IMR-90 (cell line): ENCODE measurements around the gene STAT3. TPM values are rescaled to one million over a fixed set of nuclear protein-coding genes. Genes with fewer than 3 reads are reported as not detected.

ENCODE experiments used
- ATAC-seq: fragments of 200-7000 bp; cut with Tn5 transposase; 2 replicates; pipeline ENCODE4 v1.9.1; 2020; ENCODE audit warnings: low read depth, mild to moderate bottlenecking, moderate library complexity
- BruUV-seq: library from RNA; stranded (reverse); fragments of 400-500 nt; replicated peaks from 2 replicates; lab custom pipeline; 2021; lab: Mats Ljungman, UMichigan
- CTCF ChIA-PET: fragments of 300-600 bp; formaldehyde crosslinking; extraction: SDS; loops from one replicate; lab custom pipeline; 2021; ENCODE audit warnings: antibody characterized with exemption; lab: Yijun Ruan, JAX
- POLR2A ChIA-PET: fragments of 300-600 bp; sonication (Branson Sonifier 250); formaldehyde crosslinking; loops from one replicate; lab custom pipeline; 2022; ENCODE audit warnings: antibody characterized with exemption; ENCODE audit not compliant: unreplicated experiment; lab: Charles Lee
- DNase-seq: peaks from one replicate; pipeline ENCODE4 v3.0.0; 2013
- H2AFZ ChIP-seq: replicated peaks from 2 replicates; pipeline ENCODE3; 2013; ENCODE audit warnings: low read length, mild to moderate bottlenecking; ENCODE audit not compliant: poor library complexity
- H2AK5ac ChIP-seq: 2 replicates; pipeline ENCODE4 v1.6.1; 2013; ENCODE audit warnings: low read depth, low read length, inconsistent platforms
- H2AK9ac ChIP-seq: replicated peaks from 2 replicates; pipeline ENCODE3; 2013; ENCODE audit warnings: mild to moderate bottlenecking, low read depth, low read length, moderate library complexity; ENCODE audit not compliant: poor library complexity
- H2BK120ac ChIP-seq: 2 replicates; pipeline ENCODE4 v1.6.1; 2013; ENCODE audit warnings: low read depth, low read length, inconsistent platforms
- H2BK15ac ChIP-seq: 3 replicates; pipeline ENCODE4 v1.6.1; 2013; ENCODE audit warnings: low read depth, low read length, inconsistent platforms
- H2BK20ac ChIP-seq: 2 replicates; pipeline ENCODE4 v1.6.1; 2013; ENCODE audit warnings: low read depth, mild to moderate bottlenecking, inconsistent platforms, low read length, moderate library complexity
- H2BK5ac ChIP-seq: 2 replicates; pipeline ENCODE4 v1.6.1; 2013; ENCODE audit warnings: mild to moderate bottlenecking, low read depth, low read length, inconsistent platforms; ENCODE audit not compliant: poor library complexity, severe bottlenecking
- H3K14ac ChIP-seq: replicated peaks from 2 replicates; pipeline ENCODE4 v1.6.1; 2013; ENCODE audit warnings: low read depth, low read length, inconsistent platforms
- H3K18ac ChIP-seq: 2 replicates; pipeline ENCODE4 v1.6.1; 2013; ENCODE audit warnings: low read depth, low read length, control low read depth
- H3K23ac ChIP-seq: 2 replicates; pipeline ENCODE4 v1.6.1; 2013; ENCODE audit warnings: low read depth, low read length, inconsistent platforms
- H3K27ac ChIP-seq: 2 replicates; pipeline ENCODE4 v1.5.1; 2013; ENCODE audit warnings: mild to moderate bottlenecking, control low read depth, low read length; ENCODE audit not compliant: insufficient read depth
- H3K27me3 ChIP-seq: 2 replicates; pipeline ENCODE4 v1.6.1; 2013; ENCODE audit warnings: low read length; ENCODE audit not compliant: control insufficient read depth, insufficient read depth
- H3K36me3 ChIP-seq: 2 replicates; pipeline ENCODE4 v1.6.1; 2013; ENCODE audit warnings: low read length, mixed read lengths; ENCODE audit not compliant: control insufficient read depth, insufficient read depth
- H3K4ac ChIP-seq: 2 replicates; pipeline ENCODE4 v1.6.1; 2013; ENCODE audit warnings: low read depth, low read length, inconsistent platforms
- H3K4me1 ChIP-seq: 2 replicates; pipeline ENCODE4 v1.6.1; 2013; ENCODE audit warnings: low read length, mixed read lengths; ENCODE audit not compliant: control insufficient read depth, insufficient read depth
- H3K4me2 ChIP-seq: 2 replicates; pipeline ENCODE4 v1.6.1; 2013; ENCODE audit warnings: low read depth, mild to moderate bottlenecking, control low read depth, low read length, moderate library complexity
- H3K4me3 ChIP-seq: 2 replicates; pipeline ENCODE4 v1.5.1; 2013; ENCODE audit warnings: low read depth, mild to moderate bottlenecking, control low read depth, low read length, moderate library complexity; ENCODE audit not compliant: insufficient read depth
- H3K56ac ChIP-seq: 2 replicates; pipeline ENCODE4 v1.6.1; 2013; ENCODE audit warnings: low read length, inconsistent platforms; ENCODE audit not compliant: insufficient read depth; ENCODE audit errors: extremely low read depth
- H3K79me1 ChIP-seq, 2 experiments: 2 replicates each; pipeline ENCODE4 v1.6.1; 2013; ENCODE audit warnings: low read length in 2 of 2, inconsistent platforms in 1 of 2, low read depth in 1 of 2
- H3K9ac ChIP-seq: 2 replicates; pipeline ENCODE4 v1.6.1; 2013; ENCODE audit warnings: low read depth, low read length, control low read depth
- H3K9me1 ChIP-seq: 2 replicates; pipeline ENCODE4 v1.6.1; 2013; ENCODE audit warnings: low read length, inconsistent platforms; ENCODE audit not compliant: insufficient read depth
- H3K9me3 ChIP-seq: 2 replicates; pipeline ENCODE4 v1.6.1; 2013; ENCODE audit warnings: low read length; ENCODE audit not compliant: control insufficient read depth, insufficient read depth
- H4K20me1 ChIP-seq: 2 replicates; pipeline ENCODE4 v1.6.1; 2013; ENCODE audit warnings: low read length, inconsistent platforms; ENCODE audit not compliant: insufficient read depth
- H4K5ac ChIP-seq: 2 replicates; pipeline ENCODE4 v1.6.1; 2013; ENCODE audit warnings: mild to moderate bottlenecking, low read depth, low read length, control low read depth
- H4K8ac ChIP-seq, 2 experiments: 2 replicates each; pipeline ENCODE4 v1.6.1; 2013; ENCODE audit warnings: low read depth in 2 of 2, low read length in 2 of 2, control low read depth in 1 of 2, inconsistent platforms in 1 of 2
- H4K91ac ChIP-seq: 2 replicates; pipeline ENCODE4 v1.6.1; 2013; ENCODE audit warnings: low read depth, low read length, inconsistent platforms; ENCODE audit not compliant: insufficient read depth
- CHD1 ChIP-seq: IDR thresholded peaks from 2 replicates; pipeline ENCODE4 v1.6.1; 2012; ENCODE audit warnings: low read depth, low read length, improper control_type of control experiment
- CTCF ChIP-seq: conservative IDR thresholded peaks from 2 replicates; pipeline ENCODE4 v1.5.1; 2012; ENCODE audit warnings: mild to moderate bottlenecking, low read depth, low read length, improper control_type of control experiment
- MXI1 ChIP-seq: IDR thresholded peaks from 2 replicates; pipeline ENCODE4 v1.6.1; 2012; ENCODE audit warnings: low read depth, mild to moderate bottlenecking, low read length, moderate library complexity, borderline replicate concordance
- WGBS, 2 experiments: methylation state at CpG; one replicate each; pipeline versions ENCODE4 v1.1.5 to v1.1.7; 2013; ENCODE audit warnings: missing lambda C conversion rate in 2 of 2; ENCODE audit not compliant: insufficient read length in 1 of 2; ENCODE audit errors: extremely low coverage in 2 of 2; 5-methylcytosine and 5-hydroxymethylcytosine counted together
- dilution Hi-C: fragments of 300-500 bp; cut with HindIII; formaldehyde crosslinking; loops from one replicate; pipeline ENCODE4 v1.14.3; 2018; ENCODE audit warnings: low sequenced_read_pairs; ENCODE audit not compliant: unreplicated experiment
- in situ Hi-C: fragments of 300-500 bp; cut with MboI; formaldehyde crosslinking; loops from 3 replicates; pipeline ENCODE4 v1.14.3; 2019; ENCODE audit warnings: low sequenced_read_pairs, inconsistent platforms, mixed read lengths
- intact Hi-C: fragments of 100-400 bp; cut with micrococcal nuclease; formaldehyde crosslinking; loops from 2 replicates; pipeline ENCODE4 v1.10.0; 2022
- polyA plus RNA-seq, 3 experiments: library from polyadenylated mRNA; depleted of rRNA; stranded (reverse); fragments of >200 nt; gene quantifications; 2 replicates each; pipeline ENCODE4 v1.2.3, GENCODE V29; 2012; ENCODE audit warnings: low replicate concordance in 1 of 3
- total RNA-seq: library from RNA; depleted of rRNA; stranded (reverse); fragments of >200 nt; gene quantifications from 2 replicates; pipeline ENCODE4 v1.2.3, GENCODE V29; 2012

STAT3 gene
- total and polyA plus RNA-seq, 2 of the 4 experiments (the other 2 are of a cell fraction) = 47.2 to 66.3 TPM

DNA sequence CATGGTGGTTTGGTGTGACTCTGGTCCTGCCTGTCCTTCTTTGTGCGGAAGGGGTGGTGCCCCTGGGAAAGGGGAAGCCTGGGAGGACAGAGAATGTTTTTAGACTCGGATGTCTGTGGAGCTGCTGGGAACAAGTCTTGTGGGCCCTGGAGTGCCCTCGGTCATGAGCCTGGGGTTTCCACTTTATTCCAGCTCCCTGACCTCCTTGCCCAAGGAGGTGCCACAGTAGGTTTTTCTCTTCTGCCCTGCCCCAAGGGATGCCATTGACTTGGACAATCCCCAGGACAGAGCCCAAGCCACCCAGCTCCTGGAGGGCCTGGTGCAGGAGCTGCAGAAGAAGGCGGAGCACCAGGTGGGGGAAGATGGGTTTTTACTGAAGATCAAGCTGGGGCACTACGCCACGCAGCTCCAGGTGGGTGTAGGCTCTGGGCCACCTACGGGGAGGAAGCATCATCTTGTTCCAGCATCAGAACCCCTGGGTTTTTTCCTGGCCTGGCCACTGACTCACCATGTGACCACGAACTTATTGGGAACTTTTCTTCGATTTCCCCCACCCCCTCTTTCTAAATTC is 98.5 kb downstream of the STAT3 start:
- Histone ChIP-seq H3K27ac (no peak overlapping the region), H2AFZ (peak overlapping the region; percentile 43), H3K23ac (no peak overlapping the region), H4K20me1 (no peaks in the 10 kb centered on the region), H3K4me3 (no peak overlapping the region), H3K14ac (no peak overlapping the region), H2BK20ac (no peak overlapping the region), H3K9me3 (no peaks in the 10 kb centered on the region), H3K4me1 (peaks cover 14% of the 10 kb centered on the region), H3K9ac (no peak overlapping the region), H2AK5ac (no peak overlapping the region), H3K4me2 (no peak overlapping the region), H2BK5ac (no peak overlapping the region), H2AK9ac (no peak overlapping the region), H3K9me1 (peaks cover 4% of the 10 kb centered on the region; the same call in 1 of the 2 replicates), H3K79me1 (no peaks in the 10 kb centered on the region), H3K27me3 (no peaks in the 10 kb centered on the region; the same call in 1 of the 2 replicates), H2BK120ac (no peak overlapping the region), H3K18ac (no peak overlapping the region), H4K5ac (no peak overlapping the region), H3K4ac (no peak overlapping the region), H2BK15ac (no peak overlapping the region), H3K56ac (no peak overlapping the region), H4K91ac (no peak overlapping the region), H4K8ac (no peak overlapping the region), H3K36me3 (no peaks in the 10 kb centered on the region)
- DNase-seq (no peak), ATAC-seq (no peak)
- no TSS peak for BruUV-seq
- ChIA-PET POLR2A (no interaction called here), CTCF (no interaction called here)
- dilution Hi-C loops = no loop called here
- in situ Hi-C loops = no loop called here
- 100% methylated on average over 3 of the region's 9 CpGs; no CpG with 5 or more reads in 1 of the 2 experiments for WGBS, 2 experiments
- intact Hi-C loops = no loop called here
- TF ChIP-seq CHD1 = no peak
- no peak for TF ChIP-seq MXI1
- no peak for TF ChIP-seq CTCF
